Stimulated activated CD8-positive, alpha-beta memory T cell treated with anti-CD3 and anti-CD28 coated beads, Interleukin-4, amount 100 ng/mL, for 48 hours (primary cell): ENCODE data around the gene CCDC57.

Source experiments
- DNase-seq: peaks from one replicate; pipeline ENCODE4 v3.0.0-alpha.2; 2020

The CCDC57 gene

GRCh38 chr17:82118168-82118814, 94.4 kb downstream of the CCDC57 start:
- DNase-seq, result no peak

- DNase-seq, result no peak
Observed at GRCh38 chr17:82117139-82118090, 95.2 kb downstream of the CCDC57 start.

- no peak for DNase-seq
Observed at GRCh38 chr17:82116246-82116645, 96.4 kb downstream of the CCDC57 start.

- no peak for DNase-seq
Observed at GRCh38 chr17:82114872-82115271, 97.8 kb downstream of the CCDC57 start.

GRCh38 chr17:82114447-82114846, 98.2 kb downstream of the CCDC57 start:
- DNase-seq, result no peak

GRCh38 chr17:82113941-82114340, 98.7 kb downstream of the CCDC57 start:
- DNase-seq, result no peak

- no peak for DNase-seq
Observed at GRCh38 chr17:82113422-82113821, 99.2 kb downstream of the CCDC57 start.

- no peak for DNase-seq
Observed at GRCh38 chr17:82112914-82113311, 99.7 kb downstream of the CCDC57 start.

- DNase-seq, result no peak
Observed at GRCh38 chr17:82112181-82112913, 100.3 kb downstream of the CCDC57 start.

- DNase-seq, result no peak
Observed at GRCh38 chr17:82110298-82110697, 102.3 kb downstream of the CCDC57 start.

- no peak for DNase-seq
Observed at GRCh38 chr17:82108961-82109475, 103.6 kb downstream of the CCDC57 start.

- DNase-seq, result no peak
Observed at GRCh38 chr17:82108496-82108945, 104.1 kb downstream of the CCDC57 start.

- DNase-seq, result no peak
Observed at GRCh38 chr17:82108038-82108437, 104.6 kb downstream of the CCDC57 start.

- no peak for DNase-seq
Observed at GRCh38 chr17:82107341-82107860, 105.2 kb downstream of the CCDC57 start.

GRCh38 chr17:82106688-82107305, 105.8 kb downstream of the CCDC57 start:
- no peak for DNase-seq

GRCh38 chr17:82105882-82106687, 106.6 kb downstream of the CCDC57 start:
- peak; percentile 79 for DNase-seq

GRCh38 chr17:82105417-82105881, 107.2 kb downstream of the CCDC57 start:
- no peak for DNase-seq

GRCh38 chr17:82104797-82105416, 107.7 kb downstream of the CCDC57 start:
- no peak for DNase-seq

GRCh38 chr17:82103553-82104451, 108.8 kb downstream of the CCDC57 start:
- no peak for DNase-seq
